ENCODE measurements around the gene AP1S1. TPM values are rescaled to one million over a fixed set of nuclear protein-coding genes. Genes with fewer than 3 reads are reported as not detected.

AP1S1 gene
- polyA plus RNA-seq, 2 of the 4 experiments (the other 2 are of a cell fraction) = 107 to 181 TPM

DNA sequence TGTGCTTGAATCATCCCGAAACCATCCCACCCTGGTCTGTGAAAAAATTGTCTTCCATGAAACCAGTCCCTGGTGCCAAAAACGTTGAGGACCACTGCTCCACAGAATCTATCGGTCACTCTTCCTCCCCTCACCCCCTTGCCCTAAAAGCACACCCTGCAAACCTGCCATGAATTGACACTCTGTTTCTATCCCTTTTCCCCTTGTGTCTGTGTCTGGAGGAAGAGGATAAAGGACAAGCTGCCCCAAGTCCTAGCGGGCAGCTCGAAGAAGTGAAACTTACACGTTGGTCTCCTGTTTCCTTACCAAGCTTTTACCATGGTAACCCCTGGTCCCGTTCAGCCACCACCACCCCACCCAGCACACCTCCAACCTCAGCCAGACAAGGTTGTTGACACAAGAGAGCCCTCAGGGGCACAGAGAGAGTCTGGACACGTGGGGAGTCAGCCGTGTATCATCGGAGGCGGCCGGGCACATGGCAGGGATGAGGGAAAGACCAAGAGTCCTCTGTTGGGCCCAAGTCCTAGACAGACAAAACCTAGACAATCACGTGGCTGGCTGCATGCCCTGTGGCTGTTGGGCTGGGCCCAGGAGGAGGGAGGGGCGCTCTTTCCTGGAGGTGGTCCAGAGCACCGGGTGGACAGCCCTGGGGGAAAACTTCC lies 28.2 kb upstream of the AP1S1 start:
- DNase-seq (ENCODE audit: low read depth in 1 of 2, low spot score in 1 of 2) (peak; percentile 91 to 96), ATAC-seq (peak; percentile 64 to 69), FAIRE-seq (no peak)
- H3K27ac ChIP-seq = peak overlapping the region; percentile 94 to 95
- WGBS (ENCODE audit: missing lambda C conversion rate) = 18% methylated on average over 14 of the region's 15 CpGs
- H3K4me3 ChIP-seq = peak overlapping the region; percentile 63; the same call in 2 of the 3 replicates
- ChIA-PET POLR2A (interaction anchor here (0.6 to 3.5 kb wide), 20 partner anchors 8 to 251 kb away, joined by 3 to 51 read pairs (median 4); partner anchors contain the start of genes SRRT, TRIM56, UFSP1 and VGF), CTCF (interaction anchor here (0.8 to 32.8 kb wide), 12 partner anchors 9 to 118 kb away, joined by 3 to 600 read pairs (median 6); no protein-coding TSS in a partner anchor)
- H3K4me1 ChIP-seq = peaks cover 82% of the 10 kb centered on the region
- H3K9me3 ChIP-seq = no peaks in the 10 kb centered on the region; the same call in 2 of the 3 replicates
- H3K4me2 ChIP-seq = peak overlapping the region; percentile 94
- peak; percentile 90 for TF ChIP-seq FOXS1 (CRISPR knock-in tag; IDR thresholded peaks at IDR 0.05)
- peak; percentile 61 for TF ChIP-seq BHLHE40 (IDR thresholded peaks at IDR 0.05; ENCODE audit: low read depth, low read length)
- TF ChIP-seq, protein P1, sequence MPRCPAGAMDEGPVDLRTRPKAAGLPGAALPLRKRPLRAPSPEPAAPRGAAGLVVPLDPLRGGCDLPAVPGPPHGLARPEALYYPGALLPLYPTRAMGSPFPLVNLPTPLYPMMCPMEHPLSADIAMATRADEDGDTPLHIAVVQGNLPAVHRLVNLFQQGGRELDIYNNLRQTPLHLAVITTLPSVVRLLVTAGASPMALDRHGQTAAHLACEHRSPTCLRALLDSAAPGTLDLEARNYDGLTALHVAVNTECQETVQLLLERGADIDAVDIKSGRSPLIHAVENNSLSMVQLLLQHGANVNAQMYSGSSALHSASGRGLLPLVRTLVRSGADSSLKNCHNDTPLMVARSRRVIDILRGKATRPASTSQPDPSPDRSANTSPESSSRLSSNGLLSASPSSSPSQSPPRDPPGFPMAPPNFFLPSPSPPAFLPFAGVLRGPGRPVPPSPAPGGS (IDR thresholded peaks at IDR 0.05) = peak; percentile 61; the same call in 2 of the 3 replicates
- peak; percentile 95 for TF ChIP-seq MYC (IDR thresholded peaks at IDR 0.05; ENCODE audit: borderline replicate concordance, low read length)
- TF ChIP-seq MAFK (IDR thresholded peaks at IDR 0.05; ENCODE audit: partially characterized antibody) = no peak
- TF ChIP-seq, protein P2, sequence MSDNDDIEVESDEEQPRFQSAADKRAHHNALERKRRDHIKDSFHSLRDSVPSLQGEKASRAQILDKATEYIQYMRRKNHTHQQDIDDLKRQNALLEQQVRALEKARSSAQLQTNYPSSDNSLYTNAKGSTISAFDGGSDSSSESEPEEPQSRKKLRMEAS (IDR thresholded peaks at IDR 0.05) = peak; percentile 100
- no peak for TF ChIP-seq CHD2 (IDR thresholded peaks at IDR 0.05; ENCODE audit: low read length, partially characterized antibody)
- TF ChIP-seq ZNF302 (CRISPR knock-in tag; IDR thresholded peaks at IDR 0.05) = peak; percentile 95
- TF ChIP-seq GATA3 (IDR thresholded peaks at IDR 0.05; ENCODE audit: borderline replicate concordance) = peak; percentile 76
- TF ChIP-seq ZC3H11A (IDR thresholded peaks at IDR 0.05) = no peak
- TF ChIP-seq EHMT2 (IDR thresholded peaks at IDR 0.05; ENCODE audit: low read depth) = no peak
- TF ChIP-seq RFX5 (IDR thresholded peaks at IDR 0.05) = no peak
- TF ChIP-seq, protein P3, sequence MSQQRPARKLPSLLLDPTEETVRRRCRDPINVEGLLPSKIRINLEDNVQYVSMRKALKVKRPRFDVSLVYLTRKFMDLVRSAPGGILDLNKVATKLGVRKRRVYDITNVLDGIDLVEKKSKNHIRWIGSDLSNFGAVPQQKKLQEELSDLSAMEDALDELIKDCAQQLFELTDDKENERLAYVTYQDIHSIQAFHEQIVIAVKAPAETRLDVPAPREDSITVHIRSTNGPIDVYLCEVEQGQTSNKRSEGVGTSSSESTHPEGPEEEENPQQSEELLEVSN (IDR thresholded peaks at IDR 0.05; ENCODE audit: borderline replicate concordance, low read depth) = peak; percentile 93
- TF ChIP-seq HOXA7 (CRISPR knock-in tag; IDR thresholded peaks at IDR 0.05) = peak; percentile 84; the same call in 1 of the 2 replicates
- TF ChIP-seq JUN (IDR thresholded peaks at IDR 0.05) = peak in 1 of 2 experiments; percentile 12; a peak in 3 of 5 replicates
- TF ChIP-seq NR3C1 (IDR thresholded peaks at IDR 0.05) = no peak
- no peak; the same call in none of the 3 replicates for TF ChIP-seq SMC3 (IDR thresholded peaks at IDR 0.05)
- peak; percentile 54; the same call in 1 of the 2 replicates for TF ChIP-seq TFCP2L1 (CRISPR knock-in tag; IDR thresholded peaks at IDR 0.05)
- TF ChIP-seq, protein P4, sequence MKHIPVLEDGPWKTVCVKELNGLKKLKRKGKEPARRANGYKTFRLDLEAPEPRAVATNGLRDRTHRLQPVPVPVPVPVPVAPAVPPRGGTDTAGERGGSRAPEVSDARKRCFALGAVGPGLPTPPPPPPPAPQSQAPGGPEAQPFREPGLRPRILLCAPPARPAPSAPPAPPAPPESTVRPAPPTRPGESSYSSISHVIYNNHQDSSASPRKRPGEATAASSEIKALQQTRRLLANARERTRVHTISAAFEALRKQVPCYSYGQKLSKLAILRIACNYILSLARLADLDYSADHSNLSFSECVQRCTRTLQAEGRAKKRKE (CRISPR knock-in tag; IDR thresholded peaks at IDR 0.05; ENCODE audit: low read depth) = peak; percentile 89
- no peak for TF ChIP-seq RCOR1 (IDR thresholded peaks at IDR 0.05; ENCODE audit: low read depth, low read length)
- no peak for TF ChIP-seq ZFP36 (IDR thresholded peaks at IDR 0.05; ENCODE audit: borderline replicate concordance, partially characterized antibody)
- 0 out of 2 replicates have a peak, but pooled peaks have one; percentile 4 for TF ChIP-seq FOSL2 (IDR thresholded peaks at IDR 0.05)
- TF ChIP-seq FOSL2 (CRISPR knock-in tag; IDR thresholded peaks at IDR 0.05) = peak; percentile 73
- TF ChIP-seq, protein P5, sequence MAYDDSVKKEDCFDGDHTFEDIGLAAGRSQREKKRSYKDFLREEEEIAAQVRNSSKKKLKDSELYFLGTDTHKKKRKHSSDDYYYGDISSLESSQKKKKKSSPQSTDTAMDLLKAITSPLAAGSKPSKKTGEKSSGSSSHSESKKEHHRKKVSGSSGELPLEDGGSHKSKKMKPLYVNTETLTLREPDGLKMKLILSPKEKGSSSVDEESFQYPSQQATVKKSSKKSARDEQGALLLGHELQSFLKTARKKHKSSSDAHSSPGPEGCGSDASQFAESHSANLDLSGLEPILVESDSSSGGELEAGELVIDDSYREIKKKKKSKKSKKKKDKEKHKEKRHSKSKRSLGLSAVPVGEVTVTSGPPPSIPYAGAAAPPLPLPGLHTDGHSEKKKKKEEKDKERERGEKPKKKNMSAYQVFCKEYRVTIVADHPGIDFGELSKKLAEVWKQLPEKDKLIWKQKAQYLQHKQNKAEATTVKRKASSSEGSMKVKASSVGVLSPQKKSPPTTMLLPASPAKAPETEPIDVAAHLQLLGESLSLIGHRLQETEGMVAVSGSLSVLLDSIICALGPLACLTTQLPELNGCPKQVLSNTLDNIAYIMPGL (CRISPR knock-in tag; IDR thresholded peaks at IDR 0.05; ENCODE audit: borderline replicate concordance) = peak; percentile 60; the same call in 1 of the 2 replicates
- TF ChIP-seq, protein P6, sequence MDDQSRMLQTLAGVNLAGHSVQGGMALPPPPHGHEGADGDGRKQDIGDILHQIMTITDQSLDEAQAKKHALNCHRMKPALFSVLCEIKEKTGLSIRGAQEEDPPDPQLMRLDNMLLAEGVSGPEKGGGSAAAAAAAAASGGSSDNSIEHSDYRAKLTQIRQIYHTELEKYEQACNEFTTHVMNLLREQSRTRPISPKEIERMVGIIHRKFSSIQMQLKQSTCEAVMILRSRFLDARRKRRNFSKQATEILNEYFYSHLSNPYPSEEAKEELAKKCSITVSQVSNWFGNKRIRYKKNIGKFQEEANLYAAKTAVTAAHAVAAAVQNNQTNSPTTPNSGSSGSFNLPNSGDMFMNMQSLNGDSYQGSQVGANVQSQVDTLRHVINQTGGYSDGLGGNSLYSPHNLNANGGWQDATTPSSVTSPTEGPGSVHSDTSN (IDR thresholded peaks at IDR 0.05) = peak; percentile 37; the same call in 1 of the 2 replicates
- peak; percentile 97 for TF ChIP-seq EHF (CRISPR knock-in tag; IDR thresholded peaks at IDR 0.05)
- TF ChIP-seq HOXB13 (CRISPR knock-in tag; IDR thresholded peaks at IDR 0.05; ENCODE audit: low read depth) = peak; percentile 97
- TF ChIP-seq JUNB (IDR thresholded peaks at IDR 0.05) = 0 out of 2 replicates have a peak, but pooled peaks have one; percentile 63
- TF ChIP-seq FOSB (CRISPR knock-in tag; IDR thresholded peaks at IDR 0.05) = peak; percentile 56; the same call in 1 of the 2 replicates
- no peak for TF ChIP-seq POLR2A (IDR thresholded peaks at IDR 0.05; ENCODE audit: low read length)
- TF ChIP-seq KDM1A (IDR thresholded peaks at IDR 0.05; ENCODE audit: low read depth) = no peak
- no peak for TF ChIP-seq CBX2 (IDR thresholded peaks at IDR 0.05; ENCODE audit: borderline replicate concordance, low read depth)
- no peak for TF ChIP-seq ESRRA (IDR thresholded peaks at IDR 0.05; ENCODE audit: borderline replicate concordance, low read length)
- no peak for TF ChIP-seq CHD4 (IDR thresholded peaks at IDR 0.05; ENCODE audit: borderline replicate concordance)
- TF ChIP-seq RAD21 (conservative IDR thresholded peaks at IDR 0.05 in 1 of 2, IDR thresholded peaks at IDR 0.05 in 1 of 2) = peak in 1 of 2 experiments; percentile 28; a peak in 1 of 5 replicates
- peak; percentile 95 for TF ChIP-seq TP53 (CRISPR knock-in tag; IDR thresholded peaks at IDR 0.05)
- peak; percentile 93 for TF ChIP-seq HOXB5 (CRISPR knock-in tag; IDR thresholded peaks at IDR 0.05)

Measured in A549 (cell line).